Esophagus squamous epithelium (tissue), 5 donors: ENCODE data around the gene LTB4R. TPM values are rescaled to one million over a fixed set of nuclear protein-coding genes. Genes with fewer than 3 reads are reported as not detected.
A peak's percentile ranks its signal among the peaks of the same experiment; 100 is the strongest.

Experiments
- DNase-seq: peaks from one replicate; lab custom pipeline; 2025; lab: John Stamatoyannopoulos, UW
- H3K27ac ChIP-seq, 4 donors: fragments of 200-600 bp; sonication (generic); one replicate each; pipeline ENCODE4 v1.5.1; 2016 to 2019; ENCODE audit warnings: mild to moderate bottlenecking in 1 of 4
- H3K27me3 ChIP-seq, 4 donors: fragments of 200-600 bp; sonication (generic); 1 replicate in 3 of 4; 2 replicates in 1 of 4; pipeline versions ENCODE4 v1.5.1 to v1.6.0; 2017 to 2021; ENCODE audit warnings: antibody characterized with exemption in 1 of 4
- H3K36me3 ChIP-seq, 3 donors: fragments of 200-600 bp; sonication (generic); one replicate each; pipeline ENCODE4 v1.5.1; 2016 to 2019
- H3K4me1 ChIP-seq, 3 donors: fragments of 200-600 bp; sonication (generic); one replicate each; pipeline ENCODE4 v1.5.1; 2017 to 2019
- H3K4me3 ChIP-seq, 4 donors: fragments of 200-600 bp; sonication (generic); 1 replicate in 3 of 4; 2 replicates in 1 of 4; pipeline ENCODE4 v1.5.1; 2016 to 2019; ENCODE audit warnings: mild to moderate bottlenecking in 2 of 4, moderate library complexity in 1 of 4
- H3K9me3 ChIP-seq, 3 donors: fragments of 200-600 bp; sonication (generic); one replicate each; pipeline ENCODE4 v1.5.1; 2016 to 2019
- CTCF ChIP-seq, 6 experiments: fragments of 450-650 bp in 4 of 6; fragments of 200-600 bp in 2 of 6; sonication (generic) in 2 of 6; IDR thresholded peaks; one replicate each; pipeline ENCODE4 v1.5.1; 2016 to 2019; ENCODE audit warnings: antibody characterized with exemption in 6 of 6, mild to moderate bottlenecking in 4 of 6, moderate library complexity in 4 of 6
- POLR2A ChIP-seq, 4 donors: fragments of 450-650 bp; IDR thresholded peaks; one replicate each; pipeline ENCODE4 v1.6.1; 2017; ENCODE audit warnings: antibody characterized with exemption in 4 of 4, mild to moderate bottlenecking in 4 of 4, moderate library complexity in 3 of 4
- WGBS, 2 donors: methylation state at CpG; one replicate each; pipeline ENCODE4 v1.1.5; 2018; 5-methylcytosine and 5-hydroxymethylcytosine counted together
- intact Hi-C: fragments of 100-400 bp; cut with DNase I; formaldehyde crosslinking; loops from one replicate; pipeline ENCODE4 v1.15.0; 2022
- total RNA-seq, 4 donors: library from RNA; depleted of rRNA; stranded (reverse); fragments of >200 nt; gene quantifications; one replicate each; pipeline ENCODE4 v1.1.0, GENCODE V29; 2016
- donor health status: DM: yes; HTN: yes; CAD: no.

Gene LTB4R
- total RNA-seq, 4 donors from 2014 or later = 47.9 to 99.9 (median 85.4) TPM

DNA sequence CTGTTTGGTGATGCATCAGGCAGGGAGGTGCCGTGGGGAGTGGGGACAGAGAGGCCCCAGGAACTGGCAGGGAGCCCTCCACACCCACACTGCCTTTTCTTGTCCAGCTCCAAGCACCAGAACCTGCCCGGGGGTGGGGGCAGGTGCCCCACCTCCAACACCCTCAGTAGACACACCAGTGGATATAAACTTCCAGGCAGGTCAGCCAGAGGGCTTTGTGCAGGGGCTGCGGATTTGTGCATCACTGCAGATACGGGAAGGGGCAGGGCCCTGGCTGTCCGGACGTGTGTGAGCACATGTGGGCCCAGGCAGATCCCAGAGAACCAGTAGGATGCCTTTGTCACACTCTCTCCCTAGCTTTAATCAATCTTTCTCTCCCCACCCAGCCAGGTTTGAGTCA lies 47.0 kb upstream of the LTB4R start:
- Histone ChIP-seq H3K4me1 (peaks cover 9 to 94% (median 35%) of the 10 kb centered on the region in 3 donors), H3K27ac (peak overlapping the region; percentile 81 to 89 (median 87)), H3K9me3 (no peaks in the 10 kb centered on the region), H3K4me3 (peak overlapping the region in 1 of 4 donors; percentile 57), H3K36me3 (peaks cover 17 to 74% (median 23%) of the 10 kb centered on the region in 3 donors), H3K27me3 (no peaks in the 10 kb centered on the region)
- no peak for DNase-seq
- intact Hi-C loops = no loop called here
- no peak for TF ChIP-seq POLR2A (IDR thresholded peaks at IDR 0.05)
- no peak for TF ChIP-seq CTCF (IDR thresholded peaks at IDR 0.05)
- WGBS, 2 donors = 23 to 41% methylated on average over 2 to 5 of the region's 6 CpGs

DNA sequence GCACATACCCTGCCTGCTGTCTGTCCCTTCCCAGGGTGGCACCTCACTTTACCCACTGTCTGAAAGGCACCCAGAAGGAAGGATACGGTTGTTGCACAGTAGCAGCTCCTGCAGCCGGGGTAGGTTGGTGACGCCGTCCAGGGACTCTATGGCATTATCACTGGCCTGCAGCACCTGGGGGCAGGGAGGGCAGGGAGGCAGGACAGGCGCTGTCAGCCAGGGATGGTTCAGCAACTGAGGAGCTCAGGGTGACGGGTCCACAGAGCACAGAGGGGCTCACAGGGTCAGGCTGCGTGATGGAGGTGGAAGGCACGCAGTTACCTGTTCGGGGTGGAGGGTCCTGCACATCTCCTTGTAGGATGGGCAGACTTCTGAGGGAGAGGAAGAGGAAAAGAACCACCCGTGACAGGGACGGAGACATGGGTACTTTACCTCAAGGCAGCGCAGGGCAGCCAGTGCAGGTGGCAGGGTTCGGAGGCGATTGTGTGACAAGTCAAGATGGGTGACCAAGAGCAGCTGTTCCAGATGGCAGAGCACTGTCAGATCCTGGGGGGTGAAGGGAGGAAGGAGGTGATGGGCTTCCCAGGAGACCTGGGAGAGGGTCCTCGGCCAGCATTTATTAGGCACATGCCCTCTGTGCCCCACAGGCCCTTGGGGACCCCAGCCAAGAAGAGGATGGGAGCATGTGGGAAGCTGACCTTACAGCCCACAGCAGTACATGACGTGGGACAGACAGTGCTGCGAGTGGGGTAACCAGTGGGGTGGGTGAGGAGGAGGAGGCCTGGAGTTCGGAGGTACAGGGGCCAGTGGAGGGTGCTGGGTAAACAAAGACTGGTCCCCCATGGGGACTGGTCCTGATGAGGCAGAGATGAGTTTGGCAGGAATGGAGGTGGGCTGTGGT lies 44.7 kb upstream of the LTB4R start:
- peak overlapping the region; percentile 81 to 89 (median 87) for H3K27ac ChIP-seq
- peaks cover 17 to 61% (median 26%) of the 10 kb centered on the region in 3 donors for H3K36me3 ChIP-seq

GRCh38 chr14:24267516-24267915 lies 43.8 kb upstream of the LTB4R start:
- Histone ChIP-seq H3K9me3 (no peaks in the 10 kb centered on the region), H3K27ac (peak overlapping the region in 3 of 4 donors; percentile 9 to 81 (median 11)), H3K27me3 (no peaks in the 10 kb centered on the region), H3K4me3 (no peak overlapping the region), H3K4me1 (peaks cover 14 to 94% (median 41%) of the 10 kb centered on the region in 3 donors), H3K36me3 (peaks cover 17 to 54% (median 26%) of the 10 kb centered on the region in 3 donors)
- intact Hi-C loops = no loop called here
- DNase-seq = no peak
- TF ChIP-seq CTCF (IDR thresholded peaks at IDR 0.05) (no peak), POLR2A (IDR thresholded peaks at IDR 0.05) (no peak)
- 84 to 90% methylated on average over 6 of the region's 9 CpGs for WGBS, 2 donors

More for the DNA sequence above, 44.7 kb upstream of the LTB4R start:
- intact Hi-C loops = no loop called here
- 87% methylated on average over 16 to 17 of the region's 18 CpGs for whole genome bisulfite sequencing, 2 donors
- Histone ChIP-seq H3K27me3 (no peaks in the 10 kb centered on the region), H3K4me3 (no peak overlapping the region), H3K9me3 (no peaks in the 10 kb centered on the region), H3K4me1 (peaks cover 9 to 90% (median 34%) of the 10 kb centered on the region in 3 donors)
- no peak for DNase-seq
- no peak for TF ChIP-seq CTCF (IDR thresholded peaks at IDR 0.05)
- TF ChIP-seq POLR2A (IDR thresholded peaks at IDR 0.05) = no peak

DNA sequence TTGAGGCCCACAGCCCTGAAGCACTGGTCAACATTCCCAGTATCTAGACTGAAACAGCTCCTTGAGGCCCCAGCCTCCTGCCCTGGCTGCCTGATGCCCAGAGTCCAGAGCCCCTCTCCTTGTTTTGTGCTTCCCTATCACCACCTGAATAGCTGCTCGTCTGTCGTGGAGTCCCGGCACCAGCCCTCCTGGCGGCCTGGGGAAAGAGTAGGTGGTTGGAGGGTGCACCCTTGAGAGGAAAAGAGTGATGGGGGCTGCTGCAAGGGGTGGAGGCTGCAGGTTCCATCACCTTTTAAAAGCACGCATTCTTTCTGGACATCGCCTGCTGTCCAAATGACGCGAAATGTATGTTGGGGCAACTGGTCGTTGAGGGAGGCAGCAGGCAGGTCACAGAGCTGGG lies 43.1 kb upstream of the LTB4R start:
- Histone ChIP-seq H3K27me3 (no peaks in the 10 kb centered on the region), H3K27ac (peak overlapping the region in 1 of 4 donors; percentile 11), H3K4me1 (peaks cover 14 to 94% (median 39%) of the 10 kb centered on the region in 3 donors), H3K9me3 (no peaks in the 10 kb centered on the region), H3K4me3 (no peak overlapping the region), H3K36me3 (peaks cover 17 to 54% (median 26%) of the 10 kb centered on the region in 3 donors)
- no peak for DNase-seq
- intact Hi-C loops = no loop called here
- WGBS, 2 donors = 97% methylated on average over 8 of the region's 9 CpGs; no CpG with 5 or more reads in 1 of the 2 donors
- TF ChIP-seq CTCF (IDR thresholded peaks at IDR 0.05) (no peak), POLR2A (IDR thresholded peaks at IDR 0.05) (no peak)

DNA sequence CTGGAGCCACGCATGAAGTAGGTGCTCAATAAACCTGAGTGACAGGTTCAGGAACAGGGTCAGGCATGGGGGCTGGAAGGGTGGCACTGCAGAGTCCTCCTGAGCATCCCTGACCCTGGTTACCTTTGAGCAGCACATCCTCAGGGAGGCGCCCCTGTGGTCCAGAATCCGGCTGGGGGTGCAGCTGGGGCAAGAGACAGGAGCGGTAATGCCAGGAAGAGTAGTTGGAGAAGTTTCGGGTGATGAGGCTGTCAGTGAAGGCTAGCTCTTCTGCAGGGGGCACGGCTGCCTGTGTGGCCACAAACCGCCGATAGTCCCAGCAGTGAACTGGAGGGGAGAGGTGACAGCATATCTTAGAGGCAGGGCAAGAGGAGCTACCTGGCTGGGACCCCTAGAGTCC lies 41.9 kb upstream of the LTB4R start:
- Histone ChIP-seq H3K27ac (no peak overlapping the region), H3K4me3 (no peak overlapping the region), H3K36me3 (peaks cover 17 to 54% (median 26%) of the 10 kb centered on the region in 3 donors), H3K27me3 (no peaks in the 10 kb centered on the region), H3K4me1 (peaks cover 14 to 94% (median 35%) of the 10 kb centered on the region in 3 donors), H3K9me3 (no peaks in the 10 kb centered on the region)
- DNase-seq = no peak
- TF ChIP-seq POLR2A (IDR thresholded peaks at IDR 0.05) (no peak), CTCF (IDR thresholded peaks at IDR 0.05) (no peak)
- 79 to 94% methylated on average over 3 to 7 of the region's 8 CpGs for WGBS, 2 donors
- intact Hi-C loops = no loop called here
